HEK293T (cell line): ENCODE data around the gene RNF222.

Experiments used
- BHLHE40 ChIP-seq: fragments of 450-650 bp; IDR thresholded peaks from 2 replicates; pipeline ENCODE4 v1.6.1; 2016; ENCODE audit warnings: mild to moderate bottlenecking, moderate library complexity, borderline replicate concordance
- FOXM1 ChIP-seq: fragments of 450-650 bp; IDR thresholded peaks from 2 replicates; pipeline ENCODE4 v1.6.1; 2017; ENCODE audit warnings: mild to moderate bottlenecking, borderline replicate concordance
- SP1 ChIP-seq: fragments of 450-650 bp; IDR thresholded peaks from 2 replicates; pipeline ENCODE4 v1.6.1; 2017
- SUZ12 ChIP-seq: fragments of 450-650 bp; IDR thresholded peaks from 2 replicates; pipeline ENCODE4 v1.6.1; 2016; ENCODE audit warnings: mild to moderate bottlenecking
- TARDBP ChIP-seq: fragments of 450-650 bp; IDR thresholded peaks from 2 replicates; pipeline ENCODE4 v1.6.1; 2016

- TF ChIP-seq FOXM1, result no peak
- TF ChIP-seq SUZ12, result no peak
- TF ChIP-seq BHLHE40, result no peak
- no peak for TF ChIP-seq SP1
- TF ChIP-seq TARDBP, result no peak
These were observed 29.2 kb upstream of the RNF222 start for GRCh38 chr17:8426802-8427201.
